Measurements from ENCODE around the gene PDP2.

Gene PDP2

DNA sequence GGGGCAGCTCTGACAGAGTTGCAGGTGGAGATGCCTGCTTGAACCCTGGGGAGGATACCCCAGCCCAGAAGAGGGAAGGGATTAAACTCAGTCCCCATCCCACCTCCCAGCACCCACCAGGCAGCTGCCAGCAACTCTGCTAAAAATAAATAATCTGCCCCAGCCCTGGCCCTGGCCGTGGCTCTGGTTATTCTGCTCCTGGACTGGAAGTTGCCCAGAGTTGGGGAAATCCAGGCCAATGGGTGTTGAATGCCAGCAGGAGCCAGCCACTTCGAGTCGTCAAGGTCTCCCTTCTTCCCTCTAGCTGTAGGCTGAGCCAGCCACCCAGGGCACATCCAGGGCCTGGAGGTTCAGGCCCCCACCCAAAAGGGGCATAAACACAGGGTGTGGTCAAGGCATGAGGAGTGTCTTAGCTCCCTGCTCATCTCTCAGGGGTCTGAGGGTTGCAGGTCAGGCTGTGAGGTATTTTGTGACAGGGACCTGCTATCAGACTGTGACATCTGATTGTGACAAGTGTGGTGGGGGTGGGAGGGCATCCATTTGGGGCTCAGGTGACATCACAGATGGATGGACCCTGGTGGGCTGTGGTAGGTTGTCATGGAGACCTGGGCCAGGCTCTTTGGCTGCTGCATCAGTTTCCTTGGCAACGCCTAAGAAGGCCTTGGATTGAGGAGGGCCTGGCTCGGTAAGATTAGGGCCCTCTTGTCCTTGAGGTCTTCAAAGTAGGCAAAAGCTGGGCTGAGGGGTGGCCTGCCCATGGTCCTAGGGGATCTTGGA lies 46.0 kb downstream of the PDP2 start:
- DNase-seq, result no peak
- Histone ChIP-seq H3K4me3 (ENCODE audit: insufficient read depth, low read depth, low read length, poor library complexity, severe bottlenecking) (no peak overlapping the region), H3K36me3 (ENCODE audit: control insufficient read depth, insufficient read depth, low read length) (no peaks in the 10 kb centered on the region), H3K4me1 (ENCODE audit: control insufficient read depth, insufficient read depth, low read length, poor library complexity, severe bottlenecking) (peaks cover 6% of the 10 kb centered on the region), H3K9me3 (ENCODE audit: control insufficient read depth, low read length) (no peaks in the 10 kb centered on the region), H3K27me3 (replicated peaks; ENCODE audit: control insufficient read depth, insufficient read depth, low read length, poor library complexity, severe bottlenecking) (peaks cover 12% of the 10 kb centered on the region), H3K27ac (ENCODE audit: insufficient read depth, low read length, poor library complexity, severe bottlenecking) (no peak overlapping the region)

DNA sequence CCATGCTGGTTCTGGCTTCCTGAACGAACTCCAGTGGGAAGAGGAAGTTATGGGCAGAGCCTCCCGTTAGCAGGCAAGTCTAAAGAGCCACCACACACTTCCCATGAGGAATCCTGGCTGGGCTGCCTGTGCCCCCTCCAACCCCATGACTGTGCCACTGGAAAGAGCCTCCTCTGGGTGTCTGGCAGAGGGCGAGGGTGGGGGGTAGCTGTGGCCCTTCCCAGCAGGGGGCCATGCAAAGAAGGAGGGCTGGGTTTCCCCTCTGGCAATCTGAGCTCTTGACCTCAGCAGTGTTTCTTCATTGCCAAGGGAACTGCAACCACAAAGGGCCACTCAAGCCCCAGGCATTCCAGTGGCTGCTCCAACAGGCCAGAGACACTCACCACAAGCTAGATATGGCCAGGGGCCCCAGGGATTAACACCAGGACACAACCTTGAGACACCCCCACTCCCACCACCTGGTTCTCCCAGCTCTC lies 46.7 kb downstream of the PDP2 start:
- Histone ChIP-seq H3K27ac (ENCODE audit: insufficient read depth, low read length, poor library complexity, severe bottlenecking) (no peak overlapping the region), H3K27me3 (replicated peaks; ENCODE audit: control insufficient read depth, insufficient read depth, low read length, poor library complexity, severe bottlenecking) (peaks cover 12% of the 10 kb centered on the region), H3K9me3 (ENCODE audit: control insufficient read depth, low read length) (no peaks in the 10 kb centered on the region), H3K4me3 (ENCODE audit: insufficient read depth, low read depth, low read length, poor library complexity, severe bottlenecking) (no peak overlapping the region), H3K4me1 (ENCODE audit: control insufficient read depth, insufficient read depth, low read length, poor library complexity, severe bottlenecking) (peaks cover 6% of the 10 kb centered on the region), H3K36me3 (ENCODE audit: control insufficient read depth, insufficient read depth, low read length) (peaks cover under 1% of the 10 kb centered on the region)
- DNase-seq, result no peak

DNA sequence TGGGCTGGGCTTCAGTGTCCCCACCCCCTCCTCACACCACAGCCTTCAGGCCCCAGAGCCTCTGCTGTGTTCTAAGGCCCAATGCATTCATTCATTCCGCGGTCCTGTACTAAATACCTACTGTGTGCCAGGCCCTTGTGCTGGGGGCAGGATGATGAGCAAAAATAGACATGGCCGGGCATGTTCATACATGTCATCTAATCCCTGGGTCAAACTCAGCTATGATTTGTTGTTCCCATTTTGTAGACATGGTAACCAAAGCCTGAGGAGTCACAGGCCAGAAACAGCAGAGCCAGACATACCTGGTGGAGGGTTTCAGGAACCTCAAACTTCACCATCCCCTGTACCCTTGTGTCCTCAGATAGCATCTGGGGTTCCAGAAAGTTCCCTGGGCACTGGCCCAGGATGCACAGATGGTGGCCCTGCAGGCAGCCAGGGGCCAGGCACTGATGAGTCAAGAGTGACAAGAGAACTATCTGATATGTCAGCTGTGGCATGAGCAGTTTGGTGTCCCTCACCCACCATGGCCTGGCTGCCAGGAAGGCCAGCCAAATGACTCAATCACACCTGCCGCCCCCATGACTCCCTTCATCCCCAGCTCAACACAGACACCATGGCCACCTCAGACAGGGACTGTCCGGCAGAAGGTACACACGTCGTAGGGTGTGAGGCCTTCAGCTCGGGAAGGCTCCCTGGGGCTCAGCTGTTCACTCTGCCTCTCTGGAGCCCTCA lies 47.8 kb downstream of the PDP2 start:
- peaks cover 12% of the 10 kb centered on the region for H3K27me3 ChIP-seq (replicated peaks; ENCODE audit: control insufficient read depth, insufficient read depth, low read length, poor library complexity, severe bottlenecking)
- H3K27ac ChIP-seq (ENCODE audit: insufficient read depth, low read length, poor library complexity, severe bottlenecking), result no peak overlapping the region
- no peaks in the 10 kb centered on the region for H3K9me3 ChIP-seq (ENCODE audit: control insufficient read depth, low read length)
- peaks cover 7% of the 10 kb centered on the region for H3K4me1 ChIP-seq (ENCODE audit: control insufficient read depth, insufficient read depth, low read length, poor library complexity, severe bottlenecking)
- no peak overlapping the region for H3K4me3 ChIP-seq (ENCODE audit: insufficient read depth, low read depth, low read length, poor library complexity, severe bottlenecking)
- DNase-seq, result no peak
- peaks cover 7% of the 10 kb centered on the region for H3K36me3 ChIP-seq (ENCODE audit: control insufficient read depth, insufficient read depth, low read length)

DNA sequence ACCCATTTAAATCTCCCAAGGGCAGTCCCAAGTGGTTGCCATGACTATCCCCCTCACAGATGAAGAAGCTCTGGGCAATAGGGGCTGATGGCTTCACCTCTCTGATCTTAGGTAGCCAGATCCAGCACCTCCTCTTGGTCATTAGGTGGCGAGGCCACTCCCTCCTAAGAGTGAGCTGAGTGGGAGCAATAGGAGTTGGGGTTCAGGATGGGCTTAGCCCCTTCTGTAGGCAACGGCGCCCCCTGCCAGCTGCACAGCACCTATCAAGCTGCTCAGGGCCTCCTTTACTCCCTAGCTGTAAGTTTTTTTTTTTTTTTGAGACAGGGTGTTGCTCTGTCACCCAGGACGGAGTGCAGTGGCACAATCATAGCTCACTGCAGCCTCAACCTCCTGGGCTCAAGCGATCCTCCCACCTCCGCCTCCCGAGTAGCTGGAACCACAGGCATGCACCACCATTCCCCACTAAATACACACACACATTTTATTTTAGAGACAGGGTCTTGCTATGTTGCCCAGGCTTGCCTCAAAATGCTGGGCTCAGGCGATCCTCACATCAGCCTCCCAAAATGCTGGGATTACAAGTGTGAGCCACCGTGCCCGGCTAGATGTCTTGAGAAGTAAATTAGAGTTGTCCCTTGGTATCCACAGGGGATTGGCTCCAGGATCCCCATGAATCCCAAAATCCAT lies 48.5 kb downstream of the PDP2 start:
- Histone ChIP-seq H3K27ac (ENCODE audit: insufficient read depth, low read length, poor library complexity, severe bottlenecking) (no peak overlapping the region), H3K27me3 (replicated peaks; ENCODE audit: control insufficient read depth, insufficient read depth, low read length, poor library complexity, severe bottlenecking) (peaks cover 12% of the 10 kb centered on the region), H3K4me3 (ENCODE audit: insufficient read depth, low read depth, low read length, poor library complexity, severe bottlenecking) (no peak overlapping the region), H3K36me3 (ENCODE audit: control insufficient read depth, insufficient read depth, low read length) (peaks cover 7% of the 10 kb centered on the region), H3K9me3 (ENCODE audit: control insufficient read depth, low read length) (no peaks in the 10 kb centered on the region), H3K4me1 (ENCODE audit: control insufficient read depth, insufficient read depth, low read length, poor library complexity, severe bottlenecking) (peaks cover 14% of the 10 kb centered on the region)
- no peak for DNase-seq

DNA sequence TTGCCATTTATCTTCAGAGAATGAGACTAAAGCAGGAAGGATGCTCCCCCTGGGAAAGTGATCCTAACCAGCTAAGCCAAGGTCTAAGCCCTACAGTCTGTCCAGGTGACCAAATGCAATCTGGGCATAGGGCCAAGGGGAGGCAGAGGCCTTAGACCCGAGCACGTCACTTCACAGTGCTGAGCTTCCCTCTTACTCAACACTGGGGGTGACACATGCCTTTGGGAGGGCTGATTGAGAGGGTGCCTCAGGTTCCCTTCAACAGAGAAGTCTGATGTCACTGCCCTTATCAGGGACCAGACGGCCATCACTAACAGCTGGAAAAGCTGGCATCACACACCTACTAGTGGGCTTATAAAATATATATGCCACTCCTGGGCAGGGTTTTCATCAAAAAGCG lies 49.9 kb downstream of the PDP2 start:
- peaks cover 7% of the 10 kb centered on the region for H3K36me3 ChIP-seq (ENCODE audit: control insufficient read depth, insufficient read depth, low read length)
- H3K9me3 ChIP-seq (ENCODE audit: control insufficient read depth, low read length), result no peaks in the 10 kb centered on the region
- no peak overlapping the region for H3K4me3 ChIP-seq (ENCODE audit: insufficient read depth, low read depth, low read length, poor library complexity, severe bottlenecking)
- no peak for DNase-seq
- peaks cover 6% of the 10 kb centered on the region for H3K27me3 ChIP-seq (replicated peaks; ENCODE audit: control insufficient read depth, insufficient read depth, low read length, poor library complexity, severe bottlenecking)
- peaks cover 15% of the 10 kb centered on the region for H3K4me1 ChIP-seq (ENCODE audit: control insufficient read depth, insufficient read depth, low read length, poor library complexity, severe bottlenecking)
- H3K27ac ChIP-seq (ENCODE audit: insufficient read depth, low read length, poor library complexity, severe bottlenecking), result no peak overlapping the region

DNA sequence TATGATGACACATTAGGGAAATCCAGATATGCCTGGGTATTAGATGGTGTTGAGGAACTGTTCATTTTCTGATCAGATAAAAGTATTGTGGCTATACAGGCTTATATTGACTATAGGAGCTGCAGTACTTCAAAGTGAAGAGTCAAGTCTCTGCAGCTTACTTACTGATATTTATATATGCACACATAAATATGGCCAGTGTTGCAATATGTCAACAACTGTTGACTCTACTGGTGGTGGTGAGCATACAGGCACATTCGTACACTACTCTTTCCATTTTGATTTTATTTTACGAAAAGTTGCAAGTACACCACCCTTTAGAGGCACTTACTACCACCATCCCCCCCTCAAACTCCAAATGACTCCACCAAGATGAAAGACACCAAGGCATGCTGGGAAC lies 51.4 kb downstream of the PDP2 start:
- Histone ChIP-seq H3K9me3 (ENCODE audit: control insufficient read depth, low read length) (no peaks in the 10 kb centered on the region), H3K36me3 (ENCODE audit: control insufficient read depth, insufficient read depth, low read length) (peaks cover 7% of the 10 kb centered on the region), H3K27me3 (replicated peaks; ENCODE audit: control insufficient read depth, insufficient read depth, low read length, poor library complexity, severe bottlenecking) (no peaks in the 10 kb centered on the region), H3K4me3 (ENCODE audit: insufficient read depth, low read depth, low read length, poor library complexity, severe bottlenecking) (no peak overlapping the region), H3K4me1 (ENCODE audit: control insufficient read depth, insufficient read depth, low read length, poor library complexity, severe bottlenecking) (peaks cover 21% of the 10 kb centered on the region), H3K27ac (ENCODE audit: insufficient read depth, low read length, poor library complexity, severe bottlenecking) (no peak overlapping the region)
- DNase-seq, result no peak

DNA sequence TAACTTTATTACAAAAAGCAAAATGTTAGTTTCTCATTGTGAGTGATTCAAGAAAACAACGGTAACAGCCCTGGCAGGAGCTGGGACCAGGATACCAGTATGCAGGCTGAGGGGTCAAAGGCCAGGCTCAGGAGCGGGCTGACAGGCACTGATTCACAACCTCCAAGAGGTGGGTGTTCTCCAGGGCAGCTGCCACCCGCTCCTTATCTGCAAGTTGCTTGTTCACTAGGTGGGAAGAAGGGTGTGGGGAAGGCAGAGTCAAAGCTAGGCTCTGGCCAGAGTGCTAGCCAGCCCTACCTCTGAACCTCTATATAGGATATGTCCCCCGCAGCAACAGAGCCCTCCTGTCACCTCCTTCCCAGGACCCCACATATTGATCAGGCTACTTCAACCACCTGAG lies 51.8 kb downstream of the PDP2 start:
- Histone ChIP-seq H3K4me1 (ENCODE audit: control insufficient read depth, insufficient read depth, low read length, poor library complexity, severe bottlenecking) (peaks cover 21% of the 10 kb centered on the region), H3K27me3 (replicated peaks; ENCODE audit: control insufficient read depth, insufficient read depth, low read length, poor library complexity, severe bottlenecking) (no peaks in the 10 kb centered on the region), H3K9me3 (ENCODE audit: control insufficient read depth, low read length) (no peaks in the 10 kb centered on the region), H3K4me3 (ENCODE audit: insufficient read depth, low read depth, low read length, poor library complexity, severe bottlenecking) (no peak overlapping the region), H3K36me3 (ENCODE audit: control insufficient read depth, insufficient read depth, low read length) (peaks cover 7% of the 10 kb centered on the region), H3K27ac (ENCODE audit: insufficient read depth, low read length, poor library complexity, severe bottlenecking) (no peak overlapping the region)
- no peak for DNase-seq

DNA sequence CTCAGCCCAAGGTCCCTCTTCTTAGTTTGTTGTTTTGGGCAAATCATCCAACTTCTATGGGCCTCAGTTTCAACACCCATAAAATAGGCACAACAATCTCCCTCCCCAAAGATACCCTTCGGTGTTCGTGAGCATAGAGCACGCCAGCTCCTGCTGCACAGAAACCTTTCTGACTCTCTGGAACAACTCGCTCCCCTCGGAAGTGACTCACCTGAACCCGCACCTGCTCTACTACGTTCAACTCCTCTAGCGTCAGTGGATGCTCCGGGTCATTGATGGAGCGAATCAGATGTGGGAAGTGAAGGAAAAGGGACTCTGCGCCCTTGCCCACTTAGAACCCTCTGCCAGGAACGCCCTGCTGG lies 53.4 kb downstream of the PDP2 start:
- H3K9me3 ChIP-seq (ENCODE audit: control insufficient read depth, low read length), result no peaks in the 10 kb centered on the region
- H3K4me3 ChIP-seq (ENCODE audit: insufficient read depth, low read depth, low read length, poor library complexity, severe bottlenecking), result peak overlapping the region; percentile 97
- H3K27me3 ChIP-seq (replicated peaks; ENCODE audit: control insufficient read depth, insufficient read depth, low read length, poor library complexity, severe bottlenecking), result no peaks in the 10 kb centered on the region
- H3K36me3 ChIP-seq (ENCODE audit: control insufficient read depth, insufficient read depth, low read length), result peaks cover 7% of the 10 kb centered on the region
- DNase-seq, result no peak
- H3K27ac ChIP-seq (ENCODE audit: insufficient read depth, low read length, poor library complexity, severe bottlenecking), result peak overlapping the region; percentile 92
- H3K4me1 ChIP-seq (ENCODE audit: control insufficient read depth, insufficient read depth, low read length, poor library complexity, severe bottlenecking), result peaks cover 21% of the 10 kb centered on the region

DNA sequence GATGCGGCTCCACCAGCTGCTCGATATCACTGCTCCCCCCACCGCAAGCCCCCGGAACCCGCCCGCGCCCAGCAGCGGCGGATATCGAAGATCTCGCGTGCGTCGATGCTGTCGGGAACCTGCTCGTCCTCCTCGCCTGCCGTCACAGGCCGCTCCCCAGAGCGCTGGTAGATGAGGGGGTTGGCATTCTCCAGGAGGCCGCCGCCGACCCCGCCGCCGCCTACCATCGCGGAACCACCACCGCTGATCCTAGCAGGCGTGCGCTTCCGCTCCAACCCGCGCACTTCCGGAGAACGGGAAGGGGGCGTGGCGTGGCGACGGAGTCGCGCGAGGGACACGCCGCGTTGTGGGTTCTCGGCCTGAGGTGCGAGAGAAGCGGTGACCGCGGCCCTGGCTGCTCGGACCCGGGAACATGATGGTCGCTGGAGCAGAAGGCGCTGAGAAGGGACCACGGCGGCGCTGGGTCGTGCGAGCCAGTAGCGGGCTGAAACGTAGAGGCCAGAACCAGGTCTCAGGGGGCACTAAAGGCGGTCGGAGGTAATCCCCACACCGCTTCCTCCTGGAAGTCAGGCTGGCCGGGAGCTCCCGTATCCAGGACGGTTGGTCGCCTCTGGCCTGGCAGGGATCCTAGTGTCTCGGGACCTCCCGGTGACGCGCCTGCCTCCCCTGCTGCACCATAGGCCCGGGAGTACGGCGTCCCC lies 54.0 kb downstream of the PDP2 start, which contains the start of gene CIAO2B:
CIAO2B (minus strand) TSS at position 265 of the 701 bp plus-strand sequence; CDS start at position 227, 38 bp downstream.
- Histone ChIP-seq H3K9me3 (ENCODE audit: control insufficient read depth, low read length) (no peaks in the 10 kb centered on the region), H3K27ac (ENCODE audit: insufficient read depth, low read length, poor library complexity, severe bottlenecking) (peak within 1 kb of the TSS; percentile 92), H3K4me3 (ENCODE audit: insufficient read depth, low read depth, low read length, poor library complexity, severe bottlenecking) (peak within 1 kb of the TSS; percentile 97), H3K4me1 (ENCODE audit: control insufficient read depth, insufficient read depth, low read length, poor library complexity, severe bottlenecking) (peaks cover 21% of the 10 kb centered on the region), H3K36me3 (ENCODE audit: control insufficient read depth, insufficient read depth, low read length) (peaks cover 13% of the 10 kb centered on the region), H3K27me3 (replicated peaks; ENCODE audit: control insufficient read depth, insufficient read depth, low read length, poor library complexity, severe bottlenecking) (no peaks in the 10 kb centered on the region)
- peak; percentile 80 to 81 (median 80) for DNase-seq
